GM12892 (cell line): ENCODE measurements around the gene ARHGAP31.

Experiments
- POLR2AphosphoS5 ChIP-seq: IDR thresholded peaks from 2 replicates; pipeline ENCODE4 v1.6.1; 2011; ENCODE audit warnings: low read depth, low read length, control low read depth
- TAF1 ChIP-seq: IDR thresholded peaks from 2 replicates; pipeline ENCODE4 v1.6.1; 2011; ENCODE audit warnings: low read depth, mild to moderate bottlenecking, control low read depth, low read length, borderline replicate concordance

GRCh38 chr3:119338754-119339153, 44.6 kb downstream of the ARHGAP31 start:
- TF ChIP-seq TAF1: no peak
- TF ChIP-seq POLR2AphosphoS5: no peak
